Effector memory CD8-positive, alpha-beta T cell (primary cell): ENCODE data around the gene BNIP5.
"Not testable (repeated sequence)": the region's sequence is repeated elsewhere in the genome, so short reads cannot be mapped to it uniquely, and the experiment has no call there.

Experiments used
- ATAC-seq: fragments of 150-1000 bp; cut with Tn5 transposase; replicated peaks from 2 replicates; pipeline ENCODE4 v1.10.0; 2021; ENCODE audit warnings: mild to moderate bottlenecking, moderate library complexity
- DNase-seq, 3 experiments: peaks; one replicate each; pipeline ENCODE4 v3.0.0; 2021
- H3K27ac Mint-ChIP-seq, 2 donors: one replicate each; pipeline ENCODE4 v1.8.0; 2022; ENCODE audit warnings: mild to moderate bottlenecking in 2 of 2, mixed read lengths in 2 of 2, moderate library complexity in 2 of 2
- H3K27me3 Mint-ChIP-seq, 2 donors: one replicate each; pipeline ENCODE4 v1.8.0; 2022; ENCODE audit warnings: mixed read lengths in 2 of 2
- H3K36me3 Mint-ChIP-seq: one replicate; pipeline ENCODE4 v1.8.0; 2022; ENCODE audit warnings: mild to moderate bottlenecking, moderate library complexity, mixed read lengths; ENCODE audit not compliant: insufficient read depth
- H3K4me1 Mint-ChIP-seq, 2 donors: one replicate each; pipeline ENCODE4 v1.8.0; 2022; ENCODE audit warnings: low read depth in 2 of 2, mixed read lengths in 2 of 2
- H3K4me3 Mint-ChIP-seq, 2 donors: one replicate each; pipeline ENCODE4 v1.8.0; 2022; ENCODE audit warnings: mild to moderate bottlenecking in 2 of 2, mixed read lengths in 2 of 2, moderate library complexity in 2 of 2
- H3K9me3 Mint-ChIP-seq, 2 donors: one replicate each; pipeline ENCODE4 v1.8.0; 2022; ENCODE audit warnings: mixed read lengths in 2 of 2

BNIP5 gene

GRCh38 chr6:36346486-36347273, 10.0 kb upstream of the BNIP5 start:
- H3K27me3 Mint-ChIP-seq, result peaks cover 0 to 29% of the 10 kb centered on the region in 2 donors
- no peaks in the 10 kb centered on the region for H3K9me3 Mint-ChIP-seq
- peaks cover 4% of the 10 kb centered on the region for H3K36me3 Mint-ChIP-seq
- DNase-seq (no peak), ATAC-seq (no peak)
- H3K4me3 Mint-ChIP-seq, result no peak overlapping the region
- H3K4me1 Mint-ChIP-seq, result no peaks in the 10 kb centered on the region
- H3K27ac Mint-ChIP-seq, result no peak overlapping the region

DNA sequence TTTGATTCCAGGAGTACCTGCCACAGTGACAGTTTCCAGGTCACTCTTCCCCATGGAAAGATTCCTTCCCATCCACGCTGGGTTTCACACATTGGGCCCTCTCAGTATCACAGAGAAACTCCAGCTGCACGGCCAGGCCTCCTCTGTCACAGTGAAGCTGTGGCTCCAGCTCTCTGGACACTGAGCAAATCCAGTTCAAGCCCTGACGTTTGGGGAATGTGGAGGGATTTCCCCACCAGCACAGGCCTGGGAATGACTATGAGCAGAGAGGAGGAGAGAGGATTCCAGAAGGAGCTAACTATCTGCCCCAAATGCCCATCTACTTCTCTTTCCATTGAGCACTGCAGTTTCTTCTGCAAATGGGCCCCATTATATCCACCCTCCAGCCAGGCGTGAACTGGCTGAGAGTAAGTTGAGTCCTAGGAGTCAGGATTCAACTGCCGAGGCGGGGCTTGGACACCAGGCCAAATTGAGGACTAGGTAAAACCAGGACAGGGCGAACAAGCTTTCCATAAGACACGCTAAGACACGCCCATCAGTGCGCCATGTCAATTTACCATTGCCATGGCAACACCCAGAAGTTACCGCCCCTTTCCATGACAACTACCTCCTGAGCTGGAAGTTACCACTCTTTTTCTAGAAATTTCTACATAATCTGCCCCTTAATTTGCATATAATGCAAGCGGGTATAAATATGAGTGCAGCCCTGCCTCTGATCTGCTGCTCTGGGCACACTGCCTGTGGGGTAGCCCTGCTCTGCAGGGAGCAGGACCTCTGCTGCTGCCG, 9.2 kb upstream of the BNIP5 start:
- Mint-ChIP-seq H3K36me3 (peaks cover 4% of the 10 kb centered on the region), H3K4me1 (peaks cover 1% of the 10 kb centered on the region in 2 donors), H3K27ac (no peak overlapping the region), H3K27me3 (peaks cover 2 to 33% of the 10 kb centered on the region in 2 donors), H3K4me3 (no peak overlapping the region), H3K9me3 (no peaks in the 10 kb centered on the region)
- no peak for DNase-seq
- ATAC-seq, result no peak

GRCh38 chr6:36343109-36343680, 6.5 kb upstream of the BNIP5 start:
- peaks cover 4% of the 10 kb centered on the region for H3K36me3 Mint-ChIP-seq
- peaks cover 4% of the 10 kb centered on the region in 2 donors for H3K4me1 Mint-ChIP-seq
- H3K27ac Mint-ChIP-seq, result no peak overlapping the region
- ATAC-seq, result no peak
- peaks cover 17 to 41% of the 10 kb centered on the region in 2 donors for H3K27me3 Mint-ChIP-seq
- H3K4me3 Mint-ChIP-seq, result no peak overlapping the region
- no peak for DNase-seq
- no peaks in the 10 kb centered on the region for H3K9me3 Mint-ChIP-seq

DNA sequence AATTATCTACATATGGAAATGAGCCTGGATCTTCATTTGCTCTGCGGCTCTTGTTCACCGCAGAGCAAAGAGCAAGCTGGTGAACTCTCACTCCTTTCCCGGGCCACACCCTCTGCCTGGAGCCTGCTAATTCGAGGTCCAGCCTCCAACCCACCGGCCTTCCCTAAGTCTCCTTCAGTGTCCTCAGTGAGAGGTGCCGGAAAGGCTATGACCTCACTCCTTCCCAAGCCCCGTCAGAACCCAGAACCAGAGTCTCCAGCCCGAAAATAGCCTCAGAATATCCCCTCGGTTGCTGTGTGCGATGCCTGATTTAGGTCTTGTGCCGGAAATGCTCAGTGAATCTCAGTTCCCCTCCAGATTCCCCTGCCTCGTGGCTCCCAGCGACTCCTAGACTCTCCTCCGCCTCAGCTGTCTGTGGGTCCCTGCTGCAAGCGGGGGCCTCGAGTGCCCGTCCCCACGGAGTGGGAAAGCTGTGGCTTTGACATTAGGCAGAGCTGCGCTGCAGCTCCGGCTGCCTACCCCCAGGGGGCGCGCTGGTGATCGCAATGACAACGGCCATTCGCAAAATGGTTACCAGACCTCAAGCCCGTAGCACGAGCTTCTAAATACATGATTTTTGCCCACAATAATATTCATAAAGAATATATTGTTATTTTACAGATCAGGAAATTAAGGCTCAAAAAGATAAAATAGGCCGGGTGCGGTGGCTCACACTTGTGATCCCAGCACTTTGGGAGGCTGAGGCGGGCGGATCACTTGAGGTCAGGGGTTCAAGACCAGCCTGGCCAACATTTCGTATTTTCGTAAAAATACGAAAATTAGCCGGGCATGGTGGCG, 4.1 kb upstream of the BNIP5 start:
- H3K36me3 Mint-ChIP-seq, result no peaks in the 10 kb centered on the region
- ATAC-seq, result peak; percentile 83
- peak; percentile 70 to 72 (median 72) for DNase-seq
- H3K27ac Mint-ChIP-seq, result no peak overlapping the region
- H3K27me3 Mint-ChIP-seq, result peaks cover 18 to 43% of the 10 kb centered on the region in 2 donors
- no peaks in the 10 kb centered on the region for H3K9me3 Mint-ChIP-seq
- H3K4me3 Mint-ChIP-seq, result peak overlapping the region; percentile 45 to 78
- H3K4me1 Mint-ChIP-seq, result peaks cover 4 to 8% of the 10 kb centered on the region in 2 donors

DNA sequence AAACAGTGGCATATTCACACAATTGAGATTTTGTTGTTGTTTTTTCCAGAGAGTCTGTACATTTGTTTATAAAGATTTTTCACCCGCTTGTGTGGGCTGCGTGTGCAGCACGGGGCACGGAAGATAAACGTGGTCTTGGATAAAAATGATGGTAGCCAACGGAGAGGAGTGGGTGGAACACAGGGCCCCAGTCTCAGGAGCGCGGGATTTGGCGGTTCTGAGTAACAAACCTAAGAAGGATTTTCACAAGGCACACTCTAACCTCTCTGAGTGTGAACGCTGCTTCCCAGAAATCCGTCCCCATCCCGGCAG, 3.6 kb upstream of the BNIP5 start:
- H3K36me3 Mint-ChIP-seq, result no peaks in the 10 kb centered on the region
- peaks cover 23 to 48% of the 10 kb centered on the region in 2 donors for H3K27me3 Mint-ChIP-seq
- no peak for DNase-seq
- no peak overlapping the region for H3K4me3 Mint-ChIP-seq
- no peaks in the 10 kb centered on the region for H3K9me3 Mint-ChIP-seq
- H3K4me1 Mint-ChIP-seq, result peaks cover 4 to 8% of the 10 kb centered on the region in 2 donors
- no peak for ATAC-seq
- H3K27ac Mint-ChIP-seq, result no peak overlapping the region

- ATAC-seq, result no peak
- Mint-ChIP-seq H3K27me3 (peaks cover 35 to 59% of the 10 kb centered on the region in 2 donors), H3K36me3 (no peaks in the 10 kb centered on the region), H3K4me1 (peaks cover 4 to 8% of the 10 kb centered on the region in 2 donors), H3K9me3 (no peaks in the 10 kb centered on the region), H3K27ac (no peak overlapping the region), H3K4me3 (no peak overlapping the region)
- no peak for DNase-seq
These were observed 2.5 kb upstream of the BNIP5 start for GRCh38 chr6:36339146-36339545.

DNA sequence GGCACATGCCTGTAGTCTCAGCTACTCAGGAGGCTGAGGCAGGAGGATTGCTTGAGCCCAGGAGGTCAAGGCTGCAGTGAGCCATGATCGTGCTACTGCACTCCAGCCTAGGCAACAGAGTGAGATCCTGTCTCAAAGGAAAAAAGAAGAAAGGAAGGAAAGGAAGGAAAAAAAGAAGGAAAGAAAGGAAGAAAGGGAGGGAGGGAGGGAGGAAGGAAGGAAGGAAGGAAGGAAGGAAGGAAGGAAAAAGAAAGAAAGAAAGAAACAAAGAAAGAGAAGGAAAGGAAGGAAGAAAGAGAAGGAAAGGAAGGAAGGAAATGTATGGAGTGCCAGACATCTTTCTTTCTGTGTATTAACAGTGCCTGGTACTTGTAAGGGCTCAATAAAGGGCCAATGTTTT, 1.5 kb upstream of the BNIP5 start:
- H3K27ac Mint-ChIP-seq, H3K9me3 Mint-ChIP-seq, H3K36me3 Mint-ChIP-seq, DNase-seq, H3K4me3 Mint-ChIP-seq, H3K4me1 Mint-ChIP-seq, ATAC-seq: not testable (repeated sequence)
- H3K27me3 Mint-ChIP-seq, result peaks cover 39 to 68% of the 10 kb centered on the region in 2 donors

GRCh38 chr6:36337814-36338213, 1.1 kb upstream of the BNIP5 start:
- DNase-seq, result no peak
- Mint-ChIP-seq H3K4me3 (no peak overlapping the region), H3K27me3 (peaks cover 43 to 72% of the 10 kb centered on the region in 2 donors), H3K4me1 (peaks cover 4 to 8% of the 10 kb centered on the region in 2 donors), H3K9me3 (no peaks in the 10 kb centered on the region), H3K27ac (no peak overlapping the region), H3K36me3 (no peaks in the 10 kb centered on the region)
- ATAC-seq, result no peak

DNA sequence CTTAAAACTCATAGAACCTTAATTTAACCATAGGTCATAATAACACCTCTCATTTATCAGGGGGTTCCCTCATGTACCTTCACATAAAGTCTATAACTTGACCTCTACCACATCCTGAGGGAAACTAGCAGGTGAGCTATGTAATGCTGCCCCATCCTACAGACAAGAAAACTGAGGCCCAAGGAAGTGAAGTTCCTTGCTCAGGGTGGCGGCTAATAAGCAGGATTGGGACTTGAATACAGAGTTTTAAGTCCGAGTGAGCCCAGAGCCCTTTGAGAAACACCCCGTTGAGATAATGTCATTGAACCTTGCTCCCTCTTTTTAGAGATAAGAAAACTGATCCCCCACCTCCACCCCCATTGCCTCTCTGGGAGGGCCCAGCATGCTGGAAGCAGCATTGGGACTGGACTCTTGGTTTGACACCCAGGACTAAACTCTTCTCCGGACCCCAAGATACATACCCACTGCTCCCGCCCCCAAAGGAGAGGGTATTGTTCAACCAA, 429 bp downstream of the BNIP5 start:
- DNase-seq (no peak), ATAC-seq (no peak)
- Mint-ChIP-seq H3K27me3 (peaks cover 53 to 79% of the 10 kb centered on the region in 2 donors), H3K9me3 (no peaks in the 10 kb centered on the region), H3K4me3 (no peak overlapping the region), H3K36me3 (no peaks in the 10 kb centered on the region), H3K27ac (no peak overlapping the region), H3K4me1 (peaks cover 4 to 8% of the 10 kb centered on the region in 2 donors)

- no peak for DNase-seq
- H3K27ac Mint-ChIP-seq, result no peak overlapping the region
- no peak overlapping the region for H3K4me3 Mint-ChIP-seq
- no peaks in the 10 kb centered on the region for H3K9me3 Mint-ChIP-seq
- peaks cover 49 to 73% of the 10 kb centered on the region in 2 donors for H3K27me3 Mint-ChIP-seq
- ATAC-seq, result no peak
- no peaks in the 10 kb centered on the region for H3K36me3 Mint-ChIP-seq
- H3K4me1 Mint-ChIP-seq, result peaks cover under 1 to 4% of the 10 kb centered on the region in 2 donors
These were observed 1.1 kb downstream of the BNIP5 start for GRCh38 chr6:36335465-36336207.

GRCh38 chr6:36334832-36335459, 1.7 kb downstream of the BNIP5 start:
- Mint-ChIP-seq H3K9me3 (no peaks in the 10 kb centered on the region), H3K4me1 (peaks cover 0 to 3% of the 10 kb centered on the region in 2 donors), H3K36me3 (no peaks in the 10 kb centered on the region), H3K27me3 (peaks cover 43 to 67% of the 10 kb centered on the region in 2 donors), H3K27ac (no peak overlapping the region), H3K4me3 (no peak overlapping the region)
- DNase-seq (no peak), ATAC-seq (no peak)
